Stimulated activated CD8-positive, alpha-beta memory T cell treated with anti-CD3 and anti-CD28 coated beads, Interleukin-7, amount 100 ng/mL, for 1 hour (primary cell): ENCODE results near the gene IRX2.

Experiments used
- DNase-seq, 2 donors: peaks; one replicate each; pipeline ENCODE4 v3.0.0-alpha.2; 2020; ENCODE audit warnings: low read depth in 2 of 2

The IRX2 gene

GRCh38 chr5:2697446-2698200 lies 53.9 kb downstream of the IRX2 start:
- DNase-seq: no peak

GRCh38 chr5:2697041-2697440 lies 54.4 kb downstream of the IRX2 start:
- DNase-seq: no peak
